A549 (cell line): ENCODE data around the gene VPS35L. TPM values are rescaled to one million over a fixed set of nuclear protein-coding genes. Genes with fewer than 3 reads are reported as not detected.

Source experiments
- ATAC-seq, 2 experiments: fragments of 200-7000 bp in 1 of 2; fragments of >200 bp in 1 of 2; cut with Nextera tagmentation in 1 of 2; cut with Tn5 transposase in 1 of 2; 3 replicates each; pipeline versions ENCODE4 v1.8.0 to v1.9.1; 2018 to 2020; ENCODE audit warnings: mild to moderate bottlenecking in 1 of 2, moderate library complexity in 1 of 2
- CTCF ChIA-PET: fragments of 300-600 bp; sonication (Branson Sonifier 250); formaldehyde crosslinking; extraction: SDS; loops from one replicate; lab custom pipeline; 2021; ENCODE audit warnings: antibody characterized with exemption, inconsistent platforms; lab: Yijun Ruan, JAX
- POLR2A ChIA-PET: fragments of 350-600 bp; formaldehyde crosslinking; extraction: SDS; loops from one replicate; lab custom pipeline; 2021; ENCODE audit warnings: antibody characterized with exemption, inconsistent platforms; lab: Yijun Ruan, JAX
- DNase-seq, 2 experiments: peaks; one replicate each; pipeline versions ENCODE4 v3.0.0 to v3.0.0-alpha.2; 2011 to 2016; ENCODE audit warnings: low read depth in 1 of 2, low spot score in 1 of 2
- FAIRE-seq: peaks from 2 replicates; lab custom pipeline; 2011; peaks lifted over from hg19 to GRCh38; lab: Jason Lieb, UNC
- H3K27ac ChIP-seq, 2 experiments: fragments of >200 bp; sonication (Bioruptor Twin); formaldehyde crosslinking; 3 replicates each; pipeline ENCODE4 v1.5.1; 2016 to 2017
- H3K4me1 ChIP-seq: fragments of >200 bp; sonication (Bioruptor Twin); formaldehyde crosslinking; 3 replicates; pipeline ENCODE4 v1.6.1; 2016
- H3K4me2 ChIP-seq: fragments of >200 bp; sonication (Bioruptor Twin); formaldehyde crosslinking; 3 replicates; pipeline ENCODE4 v1.6.1; 2016
- H3K4me3 ChIP-seq: fragments of >200 bp; sonication (Bioruptor Twin); formaldehyde crosslinking; 3 replicates; pipeline ENCODE4 v1.5.1; 2016
- H3K9me3 ChIP-seq: fragments of >200 bp; sonication (Bioruptor Twin); formaldehyde crosslinking; 3 replicates; pipeline ENCODE4 v1.6.1; 2016
- BHLHE40 ChIP-seq: IDR thresholded peaks from 2 replicates; pipeline ENCODE4 v1.6.1; 2012; ENCODE audit warnings: low read depth, low read length, inconsistent platforms
- CBX2 ChIP-seq: fragments of 200-600 bp; sonication (generic); IDR thresholded peaks from 2 replicates; pipeline ENCODE4 v1.6.1; 2016; ENCODE audit warnings: low read depth, mild to moderate bottlenecking, borderline replicate concordance
- CHD4 ChIP-seq: fragments of 200-600 bp; sonication (generic); IDR thresholded peaks from 2 replicates; pipeline ENCODE4 v1.6.1; 2016; ENCODE audit warnings: antibody characterized with exemption, mild to moderate bottlenecking, borderline replicate concordance
- EHF ChIP-seq: fragments of 250-450 bp; sonication (Bioruptor Pico); IDR thresholded peaks from 2 replicates; pipeline ENCODE4 v1.5.0; 2020; ENCODE audit warnings: mild to moderate bottlenecking
- FOSB ChIP-seq: fragments of 250-450 bp; sonication (Bioruptor Pico); IDR thresholded peaks from 2 replicates; pipeline ENCODE4 v1.5.0; 2020; ENCODE audit warnings: mild to moderate bottlenecking, moderate library complexity
- HDAC2 ChIP-seq: fragments of 200-600 bp; sonication (generic); IDR thresholded peaks from 2 replicates; pipeline ENCODE4 v1.6.1; 2016
- HEYL ChIP-seq: fragments of 250-450 bp; sonication (Bioruptor Pico); IDR thresholded peaks from 2 replicates; pipeline ENCODE4 v1.8.0; 2021; ENCODE audit warnings: mild to moderate bottlenecking, moderate library complexity
- HOXA7 ChIP-seq: fragments of 250-450 bp; sonication (Bioruptor Pico); IDR thresholded peaks from 2 replicates; pipeline ENCODE4 v1.5.0; 2020; ENCODE audit warnings: mild to moderate bottlenecking, moderate library complexity
- HOXB5 ChIP-seq: fragments of 250-450 bp; sonication (Bioruptor Pico); IDR thresholded peaks from 2 replicates; pipeline ENCODE4 v1.5.0; 2020; ENCODE audit warnings: mild to moderate bottlenecking, moderate library complexity
- JUNB ChIP-seq: fragments of >200 bp; sonication (Bioruptor Twin); formaldehyde crosslinking; IDR thresholded peaks from 2 replicates; pipeline ENCODE4 v1.6.1; 2016
- KDM1A ChIP-seq: fragments of 200-600 bp; sonication (generic); IDR thresholded peaks from 2 replicates; pipeline ENCODE4 v1.6.1; 2016; ENCODE audit warnings: low read depth, mild to moderate bottlenecking
- MAZ ChIP-seq: fragments of 150-350 bp; IDR thresholded peaks from 2 replicates; pipeline ENCODE4 v1.6.1; 2014; ENCODE audit warnings: antibody characterized with exemption, low read depth, low read length, borderline replicate concordance
- NR3C1 ChIP-seq: fragments of >200 bp; sonication (Bioruptor Twin); formaldehyde crosslinking; IDR thresholded peaks from 3 replicates; pipeline ENCODE4 v1.6.1; 2017
- RAD21 ChIP-seq, 2 experiments: fragments of >200 bp in 1 of 2; sonication (Bioruptor Twin) in 1 of 2; formaldehyde crosslinking in 1 of 2; IDR thresholded peaks in 1 of 2; conservative IDR thresholded peaks in 1 of 2; 2 replicates in 1 of 2; 3 replicates in 1 of 2; pipeline ENCODE4 v1.6.1; 2012 to 2018; ENCODE audit warnings: inconsistent platforms in 1 of 2
- RARB ChIP-seq: fragments of 250-450 bp; sonication (Bioruptor Pico); IDR thresholded peaks from 2 replicates; pipeline ENCODE4 v1.8.0; 2021; ENCODE audit warnings: mild to moderate bottlenecking, moderate library complexity
- RNF2 ChIP-seq: fragments of 200-600 bp; sonication (generic); IDR thresholded peaks from 2 replicates; pipeline ENCODE4 v1.6.1; 2016; ENCODE audit warnings: low read depth, mild to moderate bottlenecking, antibody characterized with exemption, moderate library complexity, borderline replicate concordance
- SMC3 ChIP-seq: fragments of >200 bp; sonication (Bioruptor Twin); formaldehyde crosslinking; IDR thresholded peaks from 3 replicates; pipeline ENCODE4 v1.6.1; 2018; ENCODE audit warnings: inconsistent platforms
- TFCP2L1 ChIP-seq: fragments of 250-450 bp; sonication (Bioruptor Pico); IDR thresholded peaks from 2 replicates; pipeline ENCODE4 v1.5.0; 2021; ENCODE audit warnings: mild to moderate bottlenecking
- ZC3H11A ChIP-seq: fragments of 450-650 bp; IDR thresholded peaks from 2 replicates; pipeline ENCODE4 v1.6.1; 2014; ENCODE audit warnings: antibody characterized with exemption, mild to moderate bottlenecking
- ZFP36 ChIP-seq: fragments of 450-650 bp; IDR thresholded peaks from 2 replicates; pipeline ENCODE4 v1.6.1; 2014; ENCODE audit warnings: borderline replicate concordance; ENCODE audit not compliant: partially characterized antibody
- ZNF302 ChIP-seq: fragments of 250-450 bp; sonication (Bioruptor Pico); IDR thresholded peaks from 2 replicates; pipeline ENCODE4 v1.9.0; 2021; ENCODE audit warnings: inconsistent platforms, mild to moderate bottlenecking, moderate library complexity
- ZSCAN20 ChIP-seq: fragments of 250-450 bp; sonication (Bioruptor Pico); IDR thresholded peaks from 2 replicates; pipeline ENCODE4 v1.8.0; 2022; ENCODE audit warnings: mild to moderate bottlenecking, moderate library complexity
- WGBS: methylation state at CpG from one replicate; pipeline ENCODE4 v1.1.6; 2017; ENCODE audit errors: missing lambda C conversion rate; 5-methylcytosine and 5-hydroxymethylcytosine counted together
- polyA plus RNA-seq, 4 experiments: library from polyadenylated mRNA; depleted of rRNA in 3 of 4; stranded (reverse); fragments of >200 nt; fragmentation: RNase III in 1 of 4; extraction: RNeasy Plus Mini Kit Qiagen cat#74134 plus additional on column Dnase treatment in 1 of 4; gene quantifications; 2 replicates in 3 of 4; 3 replicates in 1 of 4; pipeline ENCODE4 v1.2.3, GENCODE V29; 2011 to 2017
- TF ChIP-seq, protein P1 (sequence below): IDR thresholded peaks from 2 replicates; pipeline ENCODE4 v1.6.1; 2012; ENCODE audit warnings: low read depth, borderline replicate concordance
- TF ChIP-seq, protein P2 (sequence below): fragments of >200 bp; sonication (Bioruptor Twin); formaldehyde crosslinking; IDR thresholded peaks from 2 replicates; pipeline ENCODE4 v1.6.1; 2016
- TF ChIP-seq, protein P3 (sequence below): fragments of >200 bp; sonication (Bioruptor Twin); formaldehyde crosslinking; IDR thresholded peaks from 3 replicates; pipeline ENCODE4 v1.5.1; 2016
- TF ChIP-seq, protein P4 (sequence below): fragments of 200-600 bp; sonication (generic); IDR thresholded peaks from 2 replicates; pipeline ENCODE4 v1.6.1; 2016; ENCODE audit warnings: antibody characterized with exemption, mild to moderate bottlenecking, moderate library complexity

The VPS35L gene
- polyA plus RNA-seq, 2 of the 4 experiments (the other 2 are of a cell fraction) = 38.4 to 47.7 TPM

DNA sequence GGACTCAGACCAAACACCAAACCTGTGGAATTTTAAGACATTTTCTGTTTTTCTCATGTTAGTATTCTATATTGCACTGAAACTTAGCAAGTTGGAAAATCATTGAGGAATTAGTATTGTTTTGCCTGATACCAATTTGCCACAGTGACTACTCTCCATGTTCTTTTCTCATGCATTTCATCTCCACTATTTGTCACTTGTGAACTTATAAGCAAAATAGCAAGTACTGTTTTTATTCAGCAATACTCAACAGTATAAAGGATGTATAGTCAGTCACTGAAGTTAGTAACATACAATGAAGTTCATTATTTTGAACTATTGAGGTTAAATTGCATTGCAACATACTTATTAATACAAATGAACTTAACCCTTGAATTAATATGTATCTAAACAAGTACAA lies 5.8 kb upstream of the VPS35L start:
- Histone ChIP-seq H3K9me3 (no peaks in the 10 kb centered on the region), H3K4me1 (0 out of 3 replicates have a peak, but pooled peaks cover 3% of the 10 kb centered on the region), H3K4me3 (no peak overlapping the region), H3K27ac (no peak overlapping the region), H3K4me2 (no peak overlapping the region)
- ATAC-seq (no peak), FAIRE-seq (peak; percentile 80), DNase-seq (no peak)
- POLR2A ChIA-PET = no interaction called here
- TF ChIP-seq, protein P1, sequence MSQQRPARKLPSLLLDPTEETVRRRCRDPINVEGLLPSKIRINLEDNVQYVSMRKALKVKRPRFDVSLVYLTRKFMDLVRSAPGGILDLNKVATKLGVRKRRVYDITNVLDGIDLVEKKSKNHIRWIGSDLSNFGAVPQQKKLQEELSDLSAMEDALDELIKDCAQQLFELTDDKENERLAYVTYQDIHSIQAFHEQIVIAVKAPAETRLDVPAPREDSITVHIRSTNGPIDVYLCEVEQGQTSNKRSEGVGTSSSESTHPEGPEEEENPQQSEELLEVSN = no peak
- TF ChIP-seq CHD4 = no peak
- no peak for TF ChIP-seq ZSCAN20 (CRISPR knock-in tag)
- TF ChIP-seq CBX2 = no peak
- TF ChIP-seq BHLHE40 = no peak
- TF ChIP-seq ZNF302 (CRISPR knock-in tag) = no peak
- no peak for TF ChIP-seq NR3C1
- TF ChIP-seq HDAC2 = no peak
- CTCF ChIA-PET = interaction anchor here (0.5 to 2.3 kb wide), 3 partner anchors 9 to 481 kb away, joined by 3 to 5 read pairs (median 4); no protein-coding TSS in a partner anchor

DNA sequence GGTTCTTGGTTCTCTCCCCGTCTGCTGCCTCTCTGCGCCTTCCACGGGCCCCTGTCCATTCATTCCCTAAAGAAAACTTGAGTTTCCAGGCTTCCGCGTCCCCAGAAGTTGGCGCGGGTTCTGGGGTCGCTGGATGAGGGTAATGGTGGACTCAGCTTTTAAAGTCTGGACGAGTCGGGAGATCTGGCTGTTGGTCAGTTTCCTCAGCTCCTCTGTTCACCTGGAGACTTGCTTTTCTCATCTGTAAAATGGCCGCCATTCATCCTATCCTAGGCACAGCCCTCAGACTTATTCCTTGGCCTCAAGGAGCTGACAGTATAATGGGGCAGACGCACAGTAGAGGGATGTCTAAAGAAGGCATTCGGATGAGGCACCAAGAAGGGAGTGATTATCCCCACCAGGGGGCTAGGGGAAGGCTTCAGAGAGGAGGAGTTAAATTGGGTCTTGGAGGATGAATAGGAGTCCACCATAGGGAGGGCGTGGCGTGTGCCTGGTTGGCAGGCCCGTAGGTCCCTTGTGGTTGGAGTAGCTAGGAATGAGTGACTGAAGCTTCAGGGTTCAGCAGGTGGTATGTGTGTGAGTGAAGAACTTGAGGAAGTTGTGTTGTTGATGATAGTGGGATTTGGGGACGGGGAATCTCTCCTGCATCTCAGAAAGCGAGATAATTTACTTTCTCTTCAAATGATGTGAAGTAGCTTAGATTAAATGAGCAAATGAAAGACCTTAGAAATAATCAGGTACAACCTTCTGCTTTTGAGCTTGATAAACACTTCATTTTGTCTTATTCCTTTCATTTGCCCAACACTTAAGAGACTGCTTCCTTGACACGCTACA lies 652 bp downstream of the VPS35L start:
- no peaks in the 10 kb centered on the region for H3K9me3 ChIP-seq
- H3K4me2 ChIP-seq = peak overlapping the region; percentile 84
- peak overlapping the region; percentile 91 to 93 for H3K27ac ChIP-seq
- POLR2A ChIA-PET = interaction anchor here (0.8 to 1.9 kb wide), 13 partner anchors 11 to 755 kb away, joined by 3 to 11 read pairs (median 3); partner anchors contain the start of genes ARL6IP1, IQCK, ITPRIPL2 and KNOP1
- CTCF ChIA-PET = interaction anchor here (0.6 to 4.6 kb wide), 35 partner anchors 10 to 828 kb away, joined by 3 to 26 read pairs (median 4); partner anchors contain the start of genes CCP110 and GPRC5B
- 35% methylated on average over 19 of the region's 19 CpGs for WGBS
- TF ChIP-seq KDM1A (peak; percentile 81; the same call in 1 of the 2 replicates), HOXA7 (CRISPR knock-in tag) (0 out of 2 replicates have a peak, but pooled peaks have one; percentile 56), ZFP36 (peak; percentile 88), RNF2 (no peak), HEYL (no peak), FOSB (0 out of 2 replicates have a peak, but pooled peaks have one; percentile 50), TFCP2L1 (CRISPR knock-in tag) (no peak), RARB (no peak)
- TF ChIP-seq, all 56 proteins: peak for 4
- H3K4me3 ChIP-seq = peak overlapping the region; percentile 89
- FAIRE-seq (no peak), DNase-seq (peak; percentile 41 to 68), ATAC-seq (peak; percentile 27 to 47)
- peaks cover 10% of the 10 kb centered on the region; the same call in 1 of the 3 replicates for H3K4me1 ChIP-seq

DNA sequence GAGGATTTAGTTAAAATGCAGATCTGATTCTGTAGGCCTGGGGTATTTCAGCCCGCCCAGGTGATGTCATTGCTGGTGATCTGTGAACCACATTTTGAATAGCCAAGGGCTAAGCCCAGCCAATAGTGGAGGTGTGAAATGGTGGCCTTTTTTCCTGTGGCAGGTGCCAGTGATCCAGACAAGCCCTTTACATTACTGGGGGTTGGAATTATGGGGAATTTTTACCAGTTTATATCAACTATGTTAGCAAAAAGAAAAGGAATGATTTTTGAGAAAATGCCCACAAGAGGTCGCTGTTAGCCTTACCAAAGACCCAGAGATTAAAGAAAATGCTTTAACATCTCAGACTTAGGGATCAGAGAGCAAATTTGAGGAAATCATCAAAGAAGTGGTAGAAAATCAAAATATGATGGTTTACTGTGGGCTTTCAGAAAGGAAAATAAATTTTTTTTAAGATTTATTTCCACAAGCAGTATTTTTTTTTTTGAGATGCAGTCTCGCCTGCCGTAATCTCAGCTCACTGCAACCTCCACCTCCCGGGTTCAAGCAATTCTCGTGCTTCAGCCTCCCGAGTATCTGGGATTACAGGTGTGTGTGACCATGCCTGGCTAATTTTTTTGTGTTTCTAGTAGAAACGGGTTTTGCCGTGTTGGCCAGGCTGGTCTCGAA lies 3.9 kb downstream of the VPS35L start:
- TF ChIP-seq HOXB5 (no peak), ZC3H11A (no peak), MAZ (no peak), EHF (CRISPR knock-in tag) (no peak), ZSCAN20 (CRISPR knock-in tag) (no peak), JUNB (no peak), RAD21 (conservative IDR thresholded peaks at IDR 0.05 in 1 of 2, IDR thresholded peaks at IDR 0.05 in 1 of 2) (peak; percentile 71 to 73), SMC3 (peak; percentile 48; the same call in 2 of the 3 replicates)
- TF ChIP-seq, protein P2, sequence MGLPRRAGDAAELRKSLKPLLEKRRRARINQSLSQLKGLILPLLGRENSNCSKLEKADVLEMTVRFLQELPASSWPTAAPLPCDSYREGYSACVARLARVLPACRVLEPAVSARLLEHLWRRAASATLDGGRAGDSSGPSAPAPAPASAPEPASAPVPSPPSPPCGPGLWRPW = no peak
- TF ChIP-seq, protein P3, sequence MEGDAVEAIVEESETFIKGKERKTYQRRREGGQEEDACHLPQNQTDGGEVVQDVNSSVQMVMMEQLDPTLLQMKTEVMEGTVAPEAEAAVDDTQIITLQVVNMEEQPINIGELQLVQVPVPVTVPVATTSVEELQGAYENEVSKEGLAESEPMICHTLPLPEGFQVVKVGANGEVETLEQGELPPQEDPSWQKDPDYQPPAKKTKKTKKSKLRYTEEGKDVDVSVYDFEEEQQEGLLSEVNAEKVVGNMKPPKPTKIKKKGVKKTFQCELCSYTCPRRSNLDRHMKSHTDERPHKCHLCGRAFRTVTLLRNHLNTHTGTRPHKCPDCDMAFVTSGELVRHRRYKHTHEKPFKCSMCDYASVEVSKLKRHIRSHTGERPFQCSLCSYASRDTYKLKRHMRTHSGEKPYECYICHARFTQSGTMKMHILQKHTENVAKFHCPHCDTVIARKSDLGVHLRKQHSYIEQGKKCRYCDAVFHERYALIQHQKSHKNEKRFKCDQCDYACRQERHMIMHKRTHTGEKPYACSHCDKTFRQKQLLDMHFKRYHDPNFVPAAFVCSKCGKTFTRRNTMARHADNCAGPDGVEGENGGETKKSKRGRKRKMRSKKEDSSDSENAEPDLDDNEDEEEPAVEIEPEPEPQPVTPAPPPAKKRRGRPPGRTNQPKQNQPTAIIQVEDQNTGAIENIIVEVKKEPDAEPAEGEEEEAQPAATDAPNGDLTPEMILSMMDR = peak; percentile 87
- TF ChIP-seq, protein P4, sequence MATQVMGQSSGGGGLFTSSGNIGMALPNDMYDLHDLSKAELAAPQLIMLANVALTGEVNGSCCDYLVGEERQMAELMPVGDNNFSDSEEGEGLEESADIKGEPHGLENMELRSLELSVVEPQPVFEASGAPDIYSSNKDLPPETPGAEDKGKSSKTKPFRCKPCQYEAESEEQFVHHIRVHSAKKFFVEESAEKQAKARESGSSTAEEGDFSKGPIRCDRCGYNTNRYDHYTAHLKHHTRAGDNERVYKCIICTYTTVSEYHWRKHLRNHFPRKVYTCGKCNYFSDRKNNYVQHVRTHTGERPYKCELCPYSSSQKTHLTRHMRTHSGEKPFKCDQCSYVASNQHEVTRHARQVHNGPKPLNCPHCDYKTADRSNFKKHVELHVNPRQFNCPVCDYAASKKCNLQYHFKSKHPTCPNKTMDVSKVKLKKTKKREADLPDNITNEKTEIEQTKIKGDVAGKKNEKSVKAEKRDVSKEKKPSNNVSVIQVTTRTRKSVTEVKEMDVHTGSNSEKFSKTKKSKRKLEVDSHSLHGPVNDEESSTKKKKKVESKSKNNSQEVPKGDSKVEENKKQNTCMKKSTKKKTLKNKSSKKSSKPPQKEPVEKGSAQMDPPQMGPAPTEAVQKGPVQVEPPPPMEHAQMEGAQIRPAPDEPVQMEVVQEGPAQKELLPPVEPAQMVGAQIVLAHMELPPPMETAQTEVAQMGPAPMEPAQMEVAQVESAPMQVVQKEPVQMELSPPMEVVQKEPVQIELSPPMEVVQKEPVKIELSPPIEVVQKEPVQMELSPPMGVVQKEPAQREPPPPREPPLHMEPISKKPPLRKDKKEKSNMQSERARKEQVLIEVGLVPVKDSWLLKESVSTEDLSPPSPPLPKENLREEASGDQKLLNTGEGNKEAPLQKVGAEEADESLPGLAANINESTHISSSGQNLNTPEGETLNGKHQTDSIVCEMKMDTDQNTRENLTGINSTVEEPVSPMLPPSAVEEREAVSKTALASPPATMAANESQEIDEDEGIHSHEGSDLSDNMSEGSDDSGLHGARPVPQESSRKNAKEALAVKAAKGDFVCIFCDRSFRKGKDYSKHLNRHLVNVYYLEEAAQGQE = no peak
- H3K4me3 ChIP-seq = no peak overlapping the region
- no peak overlapping the region for H3K27ac ChIP-seq
- peaks cover 10% of the 10 kb centered on the region; the same call in 1 of the 3 replicates for H3K4me1 ChIP-seq
- FAIRE-seq (no peak), ATAC-seq (no peak), DNase-seq (peak; percentile 35 to 67)
- H3K9me3 ChIP-seq = peaks cover 13% of the 10 kb centered on the region; the same call in 2 of the 3 replicates
- ChIA-PET CTCF (interaction anchor here (0.7 to 3.7 kb wide), 18 partner anchors 8 to 825 kb away, joined by 3 to 18 read pairs (median 3); partner anchors contain the start of genes IQCK and KNOP1), POLR2A (no interaction called here)
- 69% methylated on average over 10 of the region's 10 CpGs for WGBS
- no peak overlapping the region for H3K4me2 ChIP-seq
